ENCODE measurements around the gene SPRTN.
"Not testable (repeated sequence)": the region's sequence is repeated elsewhere in the genome, so short reads cannot be mapped to it uniquely, and the experiment has no call there.

SPRTN gene

DNA sequence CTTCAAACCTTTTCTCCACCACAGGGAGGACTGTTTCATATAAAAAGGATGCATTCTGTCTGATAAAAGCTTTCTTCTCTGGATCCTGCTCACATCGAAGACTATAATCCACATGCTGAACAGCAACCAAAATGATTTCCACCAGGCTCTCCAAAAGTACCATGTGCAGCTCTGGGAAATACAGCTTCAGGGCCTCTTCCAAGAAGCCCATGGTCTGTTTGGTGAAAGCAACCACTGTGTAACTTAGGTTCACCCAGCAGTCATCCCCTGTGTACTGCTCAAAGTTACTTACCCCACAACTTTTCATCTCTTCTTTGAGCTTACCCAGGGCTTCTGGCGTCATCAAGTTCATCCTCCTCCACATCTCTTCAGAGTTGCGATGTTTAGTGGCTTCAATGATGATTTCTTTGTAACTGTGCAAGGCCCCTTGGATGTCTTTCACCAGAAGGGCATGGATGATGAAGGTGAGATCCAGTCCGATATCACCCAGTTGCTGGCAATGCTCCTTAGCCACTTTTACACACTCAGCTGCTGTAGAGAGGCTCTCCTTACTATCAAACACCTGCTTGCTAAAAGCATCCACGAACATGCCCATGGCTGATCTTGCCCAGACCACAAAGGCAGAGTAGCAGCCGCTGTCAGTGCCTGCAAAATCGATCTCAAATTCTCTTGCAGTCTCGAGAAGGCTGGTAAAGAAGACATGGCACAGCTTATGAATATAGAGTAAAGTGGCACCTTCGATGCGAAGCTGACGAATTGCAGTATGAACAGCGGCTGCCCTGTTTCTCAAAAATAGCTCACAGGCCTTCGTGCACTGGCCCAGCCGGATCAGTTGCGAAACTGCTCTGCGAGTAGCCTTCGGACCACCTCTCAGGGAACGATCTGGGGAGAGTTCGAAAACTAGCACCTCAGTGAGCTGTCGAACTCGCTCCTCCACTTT is 2.2 kb upstream of the SPRTN start:
- peaks cover 3% of the 10 kb centered on the region; the same call in 1 of the 2 replicates for H3K36me3 ChIP-seq (ENCODE audit: control insufficient read depth, insufficient read depth, low read length)

DNA sequence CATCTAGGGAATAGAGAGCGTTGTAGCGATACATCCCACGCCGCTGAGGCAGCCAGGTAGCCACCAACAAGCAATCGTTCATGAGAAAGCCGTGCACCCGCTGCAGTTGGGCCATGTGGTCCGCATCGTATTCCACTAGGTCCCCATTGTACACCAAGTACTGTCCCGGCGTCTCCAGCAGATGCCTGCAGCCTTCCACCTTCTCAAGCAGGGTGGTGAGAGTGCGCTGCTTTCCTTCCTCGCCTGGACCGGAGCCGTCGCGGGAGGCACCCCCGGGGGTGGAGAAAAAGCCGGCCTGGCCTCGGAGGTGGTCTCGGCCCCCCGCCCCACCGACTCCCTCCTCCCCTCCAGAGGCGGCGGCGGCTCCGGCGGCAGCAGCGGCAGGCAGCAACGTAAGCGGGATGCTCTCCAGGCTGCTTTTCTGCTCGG is 1.0 kb upstream of the SPRTN start:
- no peaks in the 10 kb centered on the region for H3K9me3 ChIP-seq (ENCODE audit: control insufficient read depth, insufficient read depth, low read depth, low read length)
- peak overlapping the region; percentile 94 for H3K4me3 ChIP-seq (ENCODE audit: low read depth, low read length)
- H3K36me3 ChIP-seq (ENCODE audit: control insufficient read depth, insufficient read depth, low read length) = peaks cover 12% of the 10 kb centered on the region
- H3K27ac ChIP-seq (ENCODE audit: low read depth, low read length) = no peak overlapping the region
- H3K27me3 ChIP-seq (ENCODE audit: control insufficient read depth, insufficient read depth, low read length) = no peaks in the 10 kb centered on the region
- H3K9ac ChIP-seq (ENCODE audit: low read length) = peak overlapping the region; percentile 92
- peaks cover 31% of the 10 kb centered on the region for H3K4me1 ChIP-seq (ENCODE audit: control insufficient read depth, insufficient read depth, low read length)

More for the DNA sequence above, 2.2 kb upstream of the SPRTN start:
- Histone ChIP-seq H3K9ac (ENCODE audit: low read length) (peak overlapping the region; percentile 92), H3K27me3 (ENCODE audit: control insufficient read depth, insufficient read depth, low read length) (no peaks in the 10 kb centered on the region), H3K4me1 (ENCODE audit: control insufficient read depth, insufficient read depth, low read length) (peaks cover 31% of the 10 kb centered on the region), H3K4me3 (ENCODE audit: low read depth, low read length) (peak overlapping the region; percentile 94), H3K27ac (ENCODE audit: low read depth, low read length) (no peak overlapping the region), H3K9me3 (ENCODE audit: control insufficient read depth, insufficient read depth, low read depth, low read length) (no peaks in the 10 kb centered on the region)

DNA sequence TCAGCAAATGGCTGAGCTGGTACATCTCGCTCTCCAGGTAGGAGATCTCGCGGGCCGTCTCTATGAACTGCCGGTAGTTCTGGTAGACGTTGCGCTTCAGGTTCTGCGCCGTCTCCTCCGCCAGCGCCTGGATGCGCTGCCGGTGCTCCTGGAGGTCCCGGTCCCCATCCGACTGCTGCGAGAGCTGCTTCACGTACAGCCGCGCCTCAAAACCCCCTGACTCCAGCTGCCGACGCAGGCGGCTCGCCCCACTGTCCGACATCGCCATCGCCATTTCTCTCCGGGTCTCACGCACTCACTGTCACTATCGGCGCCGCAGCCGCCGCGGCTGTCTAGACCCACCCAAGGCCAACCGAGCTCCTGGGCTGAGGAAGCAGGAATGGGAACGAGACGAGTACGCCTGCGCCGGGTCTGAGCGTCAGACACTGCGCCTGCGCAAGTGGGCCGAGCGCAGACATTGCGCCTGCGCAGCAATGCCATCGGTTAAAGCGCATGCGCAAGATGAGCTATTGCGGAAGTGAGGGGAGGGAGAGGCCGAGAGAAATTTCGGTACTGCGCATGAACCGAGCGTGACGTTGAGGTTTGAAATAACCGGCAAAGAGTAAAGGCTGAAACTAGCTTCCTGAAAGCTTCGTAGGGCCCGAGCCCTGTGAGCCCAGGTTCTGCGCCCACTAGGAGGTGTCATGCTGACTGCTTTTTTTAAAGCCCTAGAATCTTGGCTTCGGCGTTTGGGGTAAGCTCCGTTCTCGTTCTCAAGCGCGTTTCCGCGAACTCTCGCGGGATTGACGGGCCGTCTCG is 422 bp upstream of the SPRTN start, which contains the start of gene EXOC8:
EXOC8 (minus strand) TSS at position 381 of the 798 bp plus-strand sequence; CDS start at position 274, 107 bp downstream.
- Histone ChIP-seq H3K4me1 (ENCODE audit: control insufficient read depth, insufficient read depth, low read length) (peaks cover 31% of the 10 kb centered on the region), H3K27ac (ENCODE audit: low read depth, low read length) (peak within 1 kb of the TSS; percentile 62; the same call in 1 of the 2 replicates), H3K4me3 (ENCODE audit: low read depth, low read length) (peak within 1 kb of the TSS; percentile 94), H3K27me3 (ENCODE audit: control insufficient read depth, insufficient read depth, low read length) (no peaks in the 10 kb centered on the region), H3K36me3 (ENCODE audit: control insufficient read depth, insufficient read depth, low read length) (peaks cover 13% of the 10 kb centered on the region), H3K9me3 (ENCODE audit: control insufficient read depth, insufficient read depth, low read depth, low read length) (no peaks in the 10 kb centered on the region), H3K9ac (ENCODE audit: low read length) (peak within 1 kb of the TSS; percentile 92)

DNA sequence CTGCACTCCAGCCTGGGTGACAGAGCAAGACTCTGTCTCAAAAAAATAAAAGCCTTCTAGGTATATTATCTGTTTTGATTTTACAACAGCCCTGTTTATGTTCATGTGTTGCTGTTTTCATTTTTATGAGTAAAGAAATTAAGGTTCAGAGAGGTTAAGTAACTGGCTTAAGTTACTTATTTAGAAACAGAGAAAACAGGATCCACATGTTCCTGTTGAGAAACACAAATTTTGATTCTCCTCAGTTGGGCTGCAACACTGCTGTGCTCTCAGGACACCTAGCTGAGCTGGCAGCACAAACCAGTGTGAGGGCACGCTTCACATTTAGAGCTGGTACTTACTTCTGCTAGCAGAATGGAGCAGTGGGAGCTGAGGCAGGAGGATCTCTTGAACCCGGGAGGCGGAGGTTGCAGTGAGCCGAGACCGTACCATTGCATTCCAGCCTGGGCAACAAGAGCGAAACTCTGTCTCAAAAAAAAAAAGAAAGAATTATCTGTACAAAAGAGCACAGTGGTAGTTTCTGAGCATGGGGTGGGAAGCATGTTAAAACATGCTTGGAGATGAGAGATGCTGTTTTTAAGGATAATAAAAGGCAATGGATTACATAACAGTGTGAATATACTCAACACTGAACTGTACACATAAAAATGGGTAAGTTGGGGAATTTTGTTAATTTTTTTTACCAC is 2.4 kb downstream of the SPRTN start:
- Histone ChIP-seq H3K27me3 (ENCODE audit: control insufficient read depth, insufficient read depth, low read length) (no peaks in the 10 kb centered on the region), H3K4me3 (ENCODE audit: low read depth, low read length) (no peak overlapping the region), H3K9me3 (ENCODE audit: control insufficient read depth, insufficient read depth, low read depth, low read length) (no peaks in the 10 kb centered on the region), H3K36me3 (ENCODE audit: control insufficient read depth, insufficient read depth, low read length) (peaks cover 19% of the 10 kb centered on the region), H3K4me1 (ENCODE audit: control insufficient read depth, insufficient read depth, low read length) (peaks cover 22% of the 10 kb centered on the region), H3K27ac (ENCODE audit: low read depth, low read length) (no peak overlapping the region), H3K9ac (ENCODE audit: low read length) (no peak overlapping the region)

DNA sequence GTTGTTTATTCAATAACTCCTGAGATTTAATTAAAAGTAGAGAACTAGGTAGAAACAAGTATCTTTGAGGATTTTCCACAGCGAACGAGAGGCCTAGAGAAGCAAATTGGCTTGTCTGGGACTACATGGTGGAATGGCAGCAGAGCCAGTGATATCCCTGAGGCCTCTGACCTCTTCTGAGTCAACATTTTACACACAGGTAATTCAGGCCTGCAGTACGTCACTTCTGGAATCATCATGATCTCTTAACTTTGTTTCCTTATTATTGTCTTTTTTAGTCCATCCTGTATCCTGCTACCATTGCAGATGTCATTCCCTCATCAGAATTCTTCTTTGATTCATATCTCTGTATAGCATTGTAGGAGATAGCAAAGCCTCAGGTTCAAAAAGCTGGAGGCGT is 9.9 kb downstream of the SPRTN start:
- Histone ChIP-seq H3K4me1 (ENCODE audit: control insufficient read depth, insufficient read depth, low read length) (no peaks in the 10 kb centered on the region), H3K27ac (ENCODE audit: low read depth, low read length) (no peak overlapping the region), H3K9ac (ENCODE audit: low read length) (no peak overlapping the region), H3K9me3 (ENCODE audit: control insufficient read depth, insufficient read depth, low read depth, low read length) (no peaks in the 10 kb centered on the region), H3K4me3 (ENCODE audit: low read depth, low read length) (no peak overlapping the region), H3K27me3 (ENCODE audit: control insufficient read depth, insufficient read depth, low read length) (no peaks in the 10 kb centered on the region), H3K36me3 (ENCODE audit: control insufficient read depth, insufficient read depth, low read length) (peaks cover 60% of the 10 kb centered on the region)

DNA sequence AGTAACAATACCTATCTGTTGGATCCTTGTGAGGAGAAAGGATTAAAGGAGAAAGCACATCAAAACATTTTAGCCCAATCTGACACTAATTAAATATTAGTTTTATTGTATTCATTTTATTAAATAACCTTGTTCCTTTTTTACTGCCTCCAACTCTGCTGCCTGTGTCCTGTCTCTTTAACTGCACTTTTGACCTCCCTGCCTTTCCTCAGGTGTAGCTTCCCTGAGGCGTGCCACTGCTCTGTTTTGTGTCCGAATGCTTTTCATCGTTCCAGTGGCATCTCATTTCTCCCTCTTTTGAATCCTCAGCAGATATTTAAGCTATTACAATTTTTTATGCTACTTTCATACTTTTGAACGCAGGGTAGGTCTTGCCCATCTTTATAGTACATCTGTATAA is 10.3 kb downstream of the SPRTN start:
- no peaks in the 10 kb centered on the region for H3K4me1 ChIP-seq (ENCODE audit: control insufficient read depth, insufficient read depth, low read length)

DNA sequence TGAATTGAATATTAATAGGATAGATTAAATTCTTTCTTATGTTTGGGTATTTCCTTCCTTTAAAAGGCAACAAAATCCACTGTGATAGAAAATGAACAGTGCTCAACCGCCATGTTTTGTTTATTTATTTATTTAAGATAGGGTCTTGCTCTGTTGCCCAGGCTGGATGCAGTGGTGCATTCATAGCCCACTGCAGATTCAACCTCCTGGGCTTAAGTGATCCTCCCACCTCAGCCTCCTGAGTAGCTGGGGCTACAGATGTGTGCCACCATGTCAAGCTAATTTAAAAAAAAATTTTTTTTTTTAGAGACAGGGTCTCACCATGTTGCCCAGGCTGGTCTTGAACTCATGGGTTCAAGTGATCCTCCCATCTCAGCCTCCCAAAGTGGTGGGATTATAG is 10.8 kb downstream of the SPRTN start:
- not testable (repeated sequence) for H3K4me3 ChIP-seq (ENCODE audit: low read depth, low read length); H3K27ac ChIP-seq (ENCODE audit: low read depth, low read length); H3K27me3 ChIP-seq (ENCODE audit: control insufficient read depth, insufficient read depth, low read length); H3K9me3 ChIP-seq (ENCODE audit: control insufficient read depth, insufficient read depth, low read depth, low read length); H3K4me1 ChIP-seq (ENCODE audit: control insufficient read depth, insufficient read depth, low read length); H3K9ac ChIP-seq (ENCODE audit: low read length)
- peaks cover 58% of the 10 kb centered on the region for H3K36me3 ChIP-seq (ENCODE audit: control insufficient read depth, insufficient read depth, low read length)

More for the DNA sequence above, 10.3 kb downstream of the SPRTN start:
- no peak overlapping the region for H3K9ac ChIP-seq (ENCODE audit: low read length)
- H3K9me3 ChIP-seq (ENCODE audit: control insufficient read depth, insufficient read depth, low read depth, low read length) = no peaks in the 10 kb centered on the region
- H3K36me3 ChIP-seq (ENCODE audit: control insufficient read depth, insufficient read depth, low read length) = peaks cover 61% of the 10 kb centered on the region
- H3K4me3 ChIP-seq (ENCODE audit: low read depth, low read length) = no peak overlapping the region
- H3K27ac ChIP-seq (ENCODE audit: low read depth, low read length) = no peak overlapping the region
- H3K27me3 ChIP-seq (ENCODE audit: control insufficient read depth, insufficient read depth, low read length) = no peaks in the 10 kb centered on the region

DNA sequence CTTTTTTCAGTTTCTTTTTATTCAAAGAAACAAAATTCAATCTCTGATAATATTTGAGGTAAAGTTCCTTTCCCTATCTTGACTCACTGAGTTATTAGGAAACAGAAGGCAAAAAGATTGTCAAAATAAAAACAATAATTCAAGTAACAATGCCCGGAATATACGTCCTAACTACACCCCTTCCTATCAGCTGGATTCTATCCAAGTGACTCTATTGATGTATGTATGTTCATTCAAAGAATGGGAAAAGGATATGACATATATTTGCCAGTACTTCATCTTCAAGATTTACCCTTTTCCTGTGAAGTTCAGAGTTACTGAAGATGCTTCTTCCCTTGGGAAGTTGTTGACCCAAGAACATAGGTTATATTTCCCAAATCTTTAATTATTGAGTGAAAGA is 13.7 kb downstream of the SPRTN start:
- Histone ChIP-seq H3K4me1 (ENCODE audit: control insufficient read depth, insufficient read depth, low read length) (no peaks in the 10 kb centered on the region), H3K9ac (ENCODE audit: low read length) (no peak overlapping the region), H3K9me3 (ENCODE audit: control insufficient read depth, insufficient read depth, low read depth, low read length) (no peaks in the 10 kb centered on the region), H3K36me3 (ENCODE audit: control insufficient read depth, insufficient read depth, low read length) (peaks cover 58% of the 10 kb centered on the region), H3K27me3 (ENCODE audit: control insufficient read depth, insufficient read depth, low read length) (no peaks in the 10 kb centered on the region), H3K4me3 (ENCODE audit: low read depth, low read length) (no peak overlapping the region), H3K27ac (ENCODE audit: low read depth, low read length) (no peak overlapping the region)

DNA sequence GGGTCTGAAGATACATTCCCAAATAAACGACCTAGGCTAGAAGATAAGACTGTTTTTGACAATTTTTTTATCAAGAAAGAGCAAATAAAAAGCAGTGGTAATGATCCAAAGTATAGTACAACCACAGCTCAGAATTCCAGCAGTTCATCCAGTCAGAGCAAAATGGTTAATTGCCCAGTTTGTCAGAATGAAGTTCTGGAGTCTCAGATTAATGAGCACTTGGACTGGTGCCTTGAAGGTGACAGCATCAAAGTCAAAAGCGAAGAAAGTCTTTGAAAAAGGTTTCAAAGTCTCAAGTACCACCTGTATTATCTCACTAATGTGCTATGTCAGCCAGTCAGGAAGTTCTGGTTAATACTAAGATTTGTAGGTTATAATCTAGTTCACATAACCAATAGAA is 15.0 kb downstream of the SPRTN start:
- H3K27ac ChIP-seq (ENCODE audit: low read depth, low read length) = no peak overlapping the region
- no peaks in the 10 kb centered on the region for H3K27me3 ChIP-seq (ENCODE audit: control insufficient read depth, insufficient read depth, low read length)
- H3K4me1 ChIP-seq (ENCODE audit: control insufficient read depth, insufficient read depth, low read length) = no peaks in the 10 kb centered on the region
- no peak overlapping the region for H3K4me3 ChIP-seq (ENCODE audit: low read depth, low read length)
- no peaks in the 10 kb centered on the region for H3K9me3 ChIP-seq (ENCODE audit: control insufficient read depth, insufficient read depth, low read depth, low read length)
- H3K9ac ChIP-seq (ENCODE audit: low read length) = no peak overlapping the region
- peaks cover 47% of the 10 kb centered on the region for H3K36me3 ChIP-seq (ENCODE audit: control insufficient read depth, insufficient read depth, low read length)

DNA sequence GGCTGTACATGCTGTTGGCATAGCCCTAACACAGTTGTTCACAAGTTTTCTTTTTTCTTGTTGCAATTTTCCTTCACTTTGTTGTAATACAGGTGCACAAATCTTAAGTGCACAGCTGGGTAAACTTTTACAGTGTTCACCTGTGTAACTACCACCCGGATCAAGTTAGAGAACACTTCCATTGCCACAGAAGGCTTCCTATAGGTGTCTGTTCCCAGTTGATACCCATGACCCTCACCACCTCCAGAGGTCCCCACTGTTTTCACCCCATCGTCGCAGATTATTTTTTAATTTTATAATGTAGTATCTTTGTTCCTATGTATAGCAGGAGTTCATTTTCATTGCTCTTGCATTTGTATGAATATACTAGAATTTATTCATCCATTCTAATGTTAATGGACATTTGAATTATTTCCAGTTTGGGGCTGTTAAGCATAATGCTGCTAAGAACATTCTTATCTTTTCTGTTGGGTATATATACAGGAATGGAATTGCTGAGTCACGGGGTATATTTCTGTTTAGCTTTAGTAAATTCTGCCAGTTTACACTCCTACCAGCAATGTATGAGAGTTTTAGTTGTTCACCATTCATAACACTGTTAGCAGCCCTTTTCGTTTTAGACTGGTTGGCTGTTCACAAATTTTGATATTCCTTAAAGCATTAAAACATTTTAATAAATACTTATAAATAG is 16.4 kb downstream of the SPRTN start:
- Histone ChIP-seq H3K4me3 (ENCODE audit: low read depth, low read length) (no peak overlapping the region), H3K4me1 (ENCODE audit: control insufficient read depth, insufficient read depth, low read length) (no peaks in the 10 kb centered on the region), H3K9me3 (ENCODE audit: control insufficient read depth, insufficient read depth, low read depth, low read length) (no peaks in the 10 kb centered on the region), H3K27ac (ENCODE audit: low read depth, low read length) (no peak overlapping the region), H3K27me3 (ENCODE audit: control insufficient read depth, insufficient read depth, low read length) (no peaks in the 10 kb centered on the region), H3K9ac (ENCODE audit: low read length) (no peak overlapping the region), H3K36me3 (ENCODE audit: control insufficient read depth, insufficient read depth, low read length) (peaks cover 36% of the 10 kb centered on the region)

Data from HUES6 (cell line).